Measurements from ENCODE around the gene MPZL1. TPM values are rescaled to one million over a fixed set of nuclear protein-coding genes. Genes with fewer than 3 reads are reported as not detected.
A peak's percentile ranks its signal among the peaks of the same experiment; 100 is the strongest.

Gene MPZL1
- total RNA-seq, 1 experiment from 2014 or later: 71.7 TPM

DNA sequence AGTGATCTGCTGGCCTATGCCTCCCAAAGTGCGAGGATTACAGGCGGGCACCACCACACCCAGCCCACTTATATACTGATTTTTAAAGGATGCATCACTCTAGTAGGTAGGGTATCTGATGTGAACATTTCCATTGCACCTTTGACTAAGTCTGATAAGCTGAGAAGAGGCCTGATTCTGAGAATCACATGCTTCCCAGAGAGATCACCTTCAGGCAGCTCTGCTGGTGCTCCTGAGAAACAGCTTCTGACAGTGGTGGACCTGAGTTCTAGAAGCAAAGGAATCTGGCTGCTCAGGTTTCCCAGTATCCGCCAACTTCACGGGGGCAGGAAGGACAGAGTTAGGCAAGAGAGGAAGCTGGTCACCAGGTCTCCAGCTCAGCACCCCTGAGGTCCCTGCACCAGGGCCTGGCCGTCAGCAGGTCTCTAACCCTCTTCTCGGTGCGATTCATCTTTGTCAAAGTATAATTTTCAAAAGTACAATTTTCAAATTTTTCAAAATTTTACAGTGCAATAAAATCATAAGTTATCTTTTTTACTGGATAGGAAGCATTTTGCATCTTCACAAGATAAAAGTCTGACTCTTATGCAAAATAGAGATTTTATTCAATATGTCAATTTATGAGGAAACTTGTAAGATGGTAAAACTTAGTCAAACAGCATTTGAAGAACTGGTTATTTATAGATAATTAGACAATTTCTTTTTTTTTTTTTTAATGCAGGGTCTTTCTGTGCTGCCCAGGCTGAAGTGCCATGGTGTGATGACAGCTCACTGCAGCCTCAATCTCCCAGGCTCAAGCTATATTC lies 25.8 kb upstream of the MPZL1 start:
- TF ChIP-seq MYBL2 (CRISPR knock-in tag; IDR thresholded peaks at IDR 0.05): no peak
- no peak for TF ChIP-seq CDX4 (CRISPR knock-in tag; IDR thresholded peaks at IDR 0.05; ENCODE audit: borderline replicate concordance)
- TF ChIP-seq JUN (CRISPR knock-in tag; IDR thresholded peaks at IDR 0.05): no peak
- TF ChIP-seq FOXJ3 (CRISPR knock-in tag; IDR thresholded peaks at IDR 0.05; ENCODE audit: borderline replicate concordance): no peak
- TF ChIP-seq NFE2L1 (CRISPR knock-in tag; IDR thresholded peaks at IDR 0.05): no peak
- no peak for TF ChIP-seq SP1 (CRISPR knock-in tag; conservative IDR thresholded peaks at IDR 0.05)
- CTCF ChIA-PET: interaction anchor here (0.7 to 1.3 kb wide), 3 partner anchors 12 to 386 kb away, joined by 3 read pairs; no protein-coding TSS in a partner anchor
- H3K9me3 Mint-ChIP-seq: no peaks in the 10 kb centered on the region
- peaks cover 9% of the 10 kb centered on the region for H3K27me3 Mint-ChIP-seq (ENCODE audit: low read depth)
- H3K4me1 Mint-ChIP-seq: peaks cover 11% of the 10 kb centered on the region
- no peaks in the 10 kb centered on the region for H3K36me3 Mint-ChIP-seq
- POLR2A ChIA-PET: no interaction called here
- H3K27ac Mint-ChIP-seq: no peak overlapping the region
- ATAC-seq (no peak), DNase-seq (ENCODE audit: low spot score) (no peak)
- H3K4me3 Mint-ChIP-seq: no peak overlapping the region

DNA sequence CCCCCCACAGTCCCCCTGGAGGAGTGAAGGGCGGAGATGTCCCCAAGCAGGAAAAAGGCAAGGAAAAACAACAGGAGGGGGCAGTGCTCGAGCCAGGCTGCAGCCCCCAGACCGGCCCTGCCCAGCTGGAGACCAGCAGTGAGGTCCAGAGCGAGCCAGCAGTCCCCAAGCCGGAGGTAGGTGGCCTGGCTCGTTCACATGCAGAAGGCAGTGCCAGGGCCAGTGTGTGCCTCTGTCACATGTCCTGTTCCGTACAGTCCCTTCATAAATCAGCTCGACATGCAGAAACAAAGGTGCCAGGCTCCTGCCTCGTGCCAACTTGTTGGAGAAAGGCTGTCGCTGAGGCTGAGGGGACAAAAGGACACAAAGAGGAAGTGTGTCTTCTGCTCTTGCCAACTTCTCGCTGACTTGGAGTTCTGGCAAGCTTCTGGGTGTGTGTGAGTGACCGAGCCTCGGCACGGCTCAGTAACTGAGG lies 24.1 kb upstream of the MPZL1 start:
- peaks cover 11% of the 10 kb centered on the region for H3K4me1 Mint-ChIP-seq
- no peak overlapping the region for H3K27ac Mint-ChIP-seq
- no peak overlapping the region for H3K4me3 Mint-ChIP-seq
- H3K9me3 Mint-ChIP-seq: no peaks in the 10 kb centered on the region
- peak; percentile 12; the same call in 1 of the 2 replicates for ATAC-seq
- TF ChIP-seq FOXK1 (CRISPR knock-in tag; IDR thresholded peaks at IDR 0.05): no peak
- TF ChIP-seq, protein P1, sequence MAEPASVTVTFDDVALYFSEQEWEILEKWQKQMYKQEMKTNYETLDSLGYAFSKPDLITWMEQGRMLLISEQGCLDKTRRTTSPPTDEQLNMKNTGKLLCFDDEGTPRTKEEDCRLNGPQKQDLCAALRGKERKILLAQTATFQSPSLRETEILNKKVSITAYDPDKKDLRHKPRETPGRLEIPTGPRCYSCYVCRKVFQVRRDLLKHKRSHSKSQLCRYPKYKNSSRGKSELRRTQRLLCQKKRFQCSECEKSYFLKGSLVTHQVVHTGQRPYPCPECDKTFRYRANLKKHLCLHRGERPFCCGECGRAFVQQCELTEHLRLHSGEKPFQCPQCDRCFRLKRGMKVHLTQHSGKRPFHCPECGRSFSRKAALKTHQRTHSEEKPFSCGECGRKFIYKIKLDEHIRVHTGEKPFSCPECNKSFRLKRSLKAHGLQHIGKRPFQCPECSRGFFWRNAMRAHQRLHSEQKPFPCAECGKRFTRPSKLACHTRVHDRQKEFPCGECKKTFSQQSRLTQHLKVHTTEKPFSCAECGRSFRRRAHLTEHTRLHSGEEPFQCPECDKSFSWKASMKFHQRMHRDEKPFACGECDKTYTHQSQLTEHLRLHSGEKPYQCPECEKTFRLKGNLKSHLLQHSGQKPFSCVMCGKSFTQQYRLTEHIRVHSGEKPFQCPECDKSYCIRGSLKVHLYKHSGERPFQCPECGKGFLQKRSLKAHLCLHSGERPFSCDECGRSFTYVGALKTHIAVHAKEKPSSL (CRISPR knock-in tag; conservative IDR thresholded peaks at IDR 0.05): no peak
- TF ChIP-seq, protein P2, sequence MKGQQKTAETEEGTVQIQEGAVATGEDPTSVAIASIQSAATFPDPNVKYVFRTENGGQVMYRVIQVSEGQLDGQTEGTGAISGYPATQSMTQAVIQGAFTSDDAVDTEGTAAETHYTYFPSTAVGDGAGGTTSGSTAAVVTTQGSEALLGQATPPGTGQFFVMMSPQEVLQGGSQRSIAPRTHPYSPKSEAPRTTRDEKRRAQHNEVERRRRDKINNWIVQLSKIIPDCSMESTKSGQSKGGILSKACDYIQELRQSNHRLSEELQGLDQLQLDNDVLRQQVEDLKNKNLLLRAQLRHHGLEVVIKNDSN (CRISPR knock-in tag; IDR thresholded peaks at IDR 0.05): no peak
- no peak for TF ChIP-seq GABPB1 (CRISPR knock-in tag; IDR thresholded peaks at IDR 0.05)
- no peak for TF ChIP-seq ESRRA (CRISPR knock-in tag; IDR thresholded peaks at IDR 0.05; ENCODE audit: borderline replicate concordance)
- no peak for TF ChIP-seq ZNF138 (CRISPR knock-in tag; conservative IDR thresholded peaks at IDR 0.05)
- no peaks in the 10 kb centered on the region for H3K36me3 Mint-ChIP-seq
- peaks cover 5% of the 10 kb centered on the region for H3K27me3 Mint-ChIP-seq (ENCODE audit: low read depth)
- ChIA-PET CTCF (interaction anchor here (0.7 to 3.1 kb wide), 2 partner anchors 10 to 19 kb away, joined by 3 to 22 read pairs; no protein-coding TSS in a partner anchor), POLR2A (no interaction called here)
- DNase-seq (ENCODE audit: low spot score): no peak

GRCh38 chr1:167698313-167698712 lies 23.5 kb upstream of the MPZL1 start:
- CTCF ChIA-PET: interaction anchor here (0.7 to 3.1 kb wide), 2 partner anchors 11 to 18 kb away, joined by 3 to 22 read pairs; no protein-coding TSS in a partner anchor
- no peak for DNase-seq (ENCODE audit: low spot score)
- Mint-ChIP-seq H3K27ac (no peak overlapping the region), H3K36me3 (no peaks in the 10 kb centered on the region), H3K9me3 (no peaks in the 10 kb centered on the region), H3K4me1 (peaks cover 11% of the 10 kb centered on the region), H3K27me3 (ENCODE audit: low read depth) (peaks cover 5% of the 10 kb centered on the region), H3K4me3 (no peak overlapping the region)
- POLR2A ChIA-PET: no interaction called here
- ATAC-seq: no peak
- TF ChIP-seq ZNF219 (CRISPR knock-in tag; IDR thresholded peaks at IDR 0.05; ENCODE audit: borderline replicate concordance) (no peak), OVOL2 (CRISPR knock-in tag; IDR thresholded peaks at IDR 0.05; ENCODE audit: borderline replicate concordance) (no peak)

GRCh38 chr1:167701510-167701909 lies 20.3 kb upstream of the MPZL1 start:
- CTCF ChIA-PET: interaction anchor here (1.5 kb wide), 1 partner anchor 14 kb away, joined by 4 read pairs; no protein-coding TSS in a partner anchor

More at GRCh38 chr1:167701510-167701909, 20.3 kb upstream of the MPZL1 start:
- peaks cover 26% of the 10 kb centered on the region for H3K4me1 Mint-ChIP-seq
- H3K36me3 Mint-ChIP-seq: no peaks in the 10 kb centered on the region
- H3K9me3 Mint-ChIP-seq: no peaks in the 10 kb centered on the region
- peaks cover 5% of the 10 kb centered on the region for H3K27me3 Mint-ChIP-seq (ENCODE audit: low read depth)
- no peak for ATAC-seq
- DNase-seq (ENCODE audit: low spot score): no peak
- H3K27ac Mint-ChIP-seq: no peak overlapping the region
- POLR2A ChIA-PET: no interaction called here
- TF ChIP-seq SMAD4 (CRISPR knock-in tag; IDR thresholded peaks at IDR 0.05) (no peak), GRHL2 (CRISPR knock-in tag; IDR thresholded peaks at IDR 0.05; ENCODE audit: insufficient replicate concordance, severe bottlenecking) (no peak), TEAD4 (CRISPR knock-in tag; IDR thresholded peaks at IDR 0.05) (no peak), CREB1 (CRISPR knock-in tag; IDR thresholded peaks at IDR 0.05) (no peak), ELF4 (CRISPR knock-in tag; IDR thresholded peaks at IDR 0.05; ENCODE audit: low read depth) (no peak), ETV6 (CRISPR knock-in tag; IDR thresholded peaks at IDR 0.05) (no peak), TEAD1 (CRISPR knock-in tag; IDR thresholded peaks at IDR 0.05) (no peak), GABPB1 (CRISPR knock-in tag; IDR thresholded peaks at IDR 0.05) (no peak), MYBL2 (CRISPR knock-in tag; IDR thresholded peaks at IDR 0.05) (no peak), FOXJ3 (CRISPR knock-in tag; IDR thresholded peaks at IDR 0.05; ENCODE audit: borderline replicate concordance) (no peak), ZNF232 (CRISPR knock-in tag; IDR thresholded peaks at IDR 0.05) (no peak)
- no peak overlapping the region for H3K4me3 Mint-ChIP-seq

Measured in WTC11 (cell line).